Upper lobe of left lung (tissue), 4 donors: ENCODE measurements around the gene SIM2.

Experiments used
- CTCF ChIP-seq, 6 experiments: fragments of 450-650 bp in 4 of 6; fragments of 200-600 bp in 2 of 6; sonication (generic) in 2 of 6; IDR thresholded peaks; one replicate each; pipeline ENCODE4 v1.5.1; 2016 to 2019; ENCODE audit warnings: antibody characterized with exemption in 6 of 6
- EP300 ChIP-seq, 4 donors: sonication (generic); formaldehyde crosslinking; IDR thresholded peaks; one replicate each; pipeline ENCODE4 v1.5.1; 2017; ENCODE audit warnings: antibody characterized with exemption in 4 of 4, control low read depth in 2 of 4

- no peak for TF ChIP-seq CTCF (IDR thresholded peaks at IDR 0.05)
- no peak for TF ChIP-seq EP300 (IDR thresholded peaks at IDR 0.05)
These were observed 20.1 kb downstream of the SIM2 start for GRCh38 chr21:36718951-36719501.
